ENCODE data around the gene CST3. TPM values are rescaled to one million over a fixed set of nuclear protein-coding genes. Genes with fewer than 3 reads are reported as not detected.

The CST3 gene
- total RNA-seq, 1 experiment from 2014 or later, result 262 TPM

DNA sequence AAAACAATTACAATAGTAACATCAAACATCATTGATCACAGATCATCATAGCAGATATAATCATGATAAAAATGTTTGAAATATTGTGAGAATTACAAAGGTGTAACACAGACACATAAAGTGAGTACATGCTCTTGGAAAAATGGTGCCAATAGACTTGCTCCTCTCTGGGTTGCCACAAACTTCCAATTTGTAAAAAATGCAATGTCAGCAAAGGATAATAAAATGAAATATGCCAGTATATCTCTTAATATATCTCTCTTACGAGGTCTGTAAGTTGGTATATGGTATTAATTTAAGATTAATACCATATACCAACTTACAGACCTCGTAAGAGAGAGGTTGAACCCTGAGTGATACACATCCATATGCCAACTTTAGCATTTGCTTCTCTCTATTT is 13.4 kb upstream of the CST3 start:
- no peak overlapping the region for H2AFZ ChIP-seq
- H3K27ac ChIP-seq, result no peak overlapping the region
- no peaks in the 10 kb centered on the region for H3K9me2 ChIP-seq (ENCODE audit: insufficient read depth)
- H3K4me1 ChIP-seq (replicated peaks; ENCODE audit: insufficient read depth), result peaks cover 8% of the 10 kb centered on the region
- DNase-seq, result no peak
- no peaks in the 10 kb centered on the region for H4K20me1 ChIP-seq (ENCODE audit: insufficient read depth)
- H3K36me3 ChIP-seq (ENCODE audit: low read depth), result no peaks in the 10 kb centered on the region
- no peak for TF ChIP-seq EZH2 (IDR thresholded peaks at IDR 0.05; ENCODE audit: low read depth)
- TF ChIP-seq CTCF (conservative IDR thresholded peaks at IDR 0.05), result no peak
- no peaks in the 10 kb centered on the region for H3K27me3 ChIP-seq (ENCODE audit: insufficient read depth, low read depth)
- POLR2A ChIA-PET (ENCODE audit: unreplicated experiment), result no interaction called here
- no TSS peak for BruUV-seq (replicated peaks)
- CTCF ChIA-PET, result no interaction called here
- intact Hi-C loops (cut with micrococcal nuclease; ENCODE audit: unreplicated experiment), result no loop called here
- no peaks in the 10 kb centered on the region for H3K79me2 ChIP-seq (ENCODE audit: low read depth)
- H3K4me3 ChIP-seq, result no peak overlapping the region
- H3K9me3 ChIP-seq (ENCODE audit: insufficient read depth, low read depth), result no peaks in the 10 kb centered on the region
- H3F3A ChIP-seq (ENCODE audit: insufficient read depth, low read depth), result peaks cover 6% of the 10 kb centered on the region; the same call in 1 of the 2 replicates
- no peak overlapping the region for H3K4me2 ChIP-seq

DNA sequence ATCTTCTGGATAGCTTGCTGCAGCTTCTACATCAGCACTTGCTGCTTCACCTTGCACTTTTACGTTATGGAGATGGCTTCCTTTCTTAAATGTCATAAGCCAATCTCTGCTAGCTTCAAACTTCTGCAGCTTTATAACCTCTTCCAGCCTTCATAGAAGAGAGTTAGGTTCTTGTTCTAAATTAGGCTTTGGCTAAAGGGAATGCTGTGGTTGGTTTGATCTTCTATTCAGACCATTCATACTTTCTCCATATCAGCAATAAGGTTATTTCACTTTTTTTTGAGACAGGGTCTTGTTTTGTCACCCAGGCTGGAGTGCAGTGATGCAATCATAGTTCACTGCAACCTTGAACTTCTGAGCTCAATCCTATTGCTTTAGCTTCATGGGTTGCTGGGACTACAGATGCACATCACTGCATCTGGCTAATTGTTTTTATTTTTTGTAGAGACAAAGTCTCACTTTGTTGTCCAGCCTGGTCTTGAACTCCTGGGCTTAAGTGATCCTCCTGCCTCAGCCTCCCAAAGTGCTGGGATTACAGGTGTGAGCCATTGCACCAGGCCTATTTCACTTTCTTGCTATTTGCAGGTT is 12.2 kb upstream of the CST3 start:
- no peaks in the 10 kb centered on the region for H3K9me3 ChIP-seq (ENCODE audit: insufficient read depth, low read depth)
- no peak overlapping the region for H3K4me2 ChIP-seq
- no peak overlapping the region for H2AFZ ChIP-seq
- no peaks in the 10 kb centered on the region for H3K36me3 ChIP-seq (ENCODE audit: low read depth)
- POLR2A ChIA-PET (ENCODE audit: unreplicated experiment), result no interaction called here
- no peak overlapping the region for H3K4me3 ChIP-seq
- H3K4me1 ChIP-seq (replicated peaks; ENCODE audit: insufficient read depth), result peaks cover 12% of the 10 kb centered on the region
- no peak overlapping the region for H3K27ac ChIP-seq
- DNase-seq, result no peak
- TF ChIP-seq CTCF (conservative IDR thresholded peaks at IDR 0.05) (no peak), EZH2 (IDR thresholded peaks at IDR 0.05; ENCODE audit: low read depth) (no peak)
- no peaks in the 10 kb centered on the region for H3K27me3 ChIP-seq (ENCODE audit: insufficient read depth, low read depth)
- BruUV-seq (replicated peaks), result no TSS peak
- H3K79me2 ChIP-seq (ENCODE audit: low read depth), result no peaks in the 10 kb centered on the region
- H3K9me2 ChIP-seq (ENCODE audit: insufficient read depth), result no peaks in the 10 kb centered on the region
- peaks cover 8% of the 10 kb centered on the region; the same call in 1 of the 2 replicates for H3F3A ChIP-seq (ENCODE audit: insufficient read depth, low read depth)
- H4K20me1 ChIP-seq (ENCODE audit: insufficient read depth), result no peaks in the 10 kb centered on the region
- CTCF ChIA-PET, result no interaction called here
- intact Hi-C loops (cut with micrococcal nuclease; ENCODE audit: unreplicated experiment), result loop anchor here (10.0 kb wide), 1 partner anchor 445 kb away; no protein-coding TSS in a partner anchor

GRCh38 chr20:23649242-23649641 is 11.5 kb upstream of the CST3 start:
- no TSS peak for BruUV-seq (replicated peaks)
- Histone ChIP-seq H3K27me3 (ENCODE audit: insufficient read depth, low read depth) (no peaks in the 10 kb centered on the region), H3K4me2 (no peak overlapping the region), H3K36me3 (ENCODE audit: low read depth) (no peaks in the 10 kb centered on the region), H2AFZ (no peak overlapping the region), H3K9me3 (ENCODE audit: insufficient read depth, low read depth) (no peaks in the 10 kb centered on the region), H3K79me2 (ENCODE audit: low read depth) (no peaks in the 10 kb centered on the region), H3F3A (ENCODE audit: insufficient read depth, low read depth) (peaks cover 9% of the 10 kb centered on the region; the same call in 1 of the 2 replicates), H3K9me2 (ENCODE audit: insufficient read depth) (no peaks in the 10 kb centered on the region), H4K20me1 (ENCODE audit: insufficient read depth) (no peaks in the 10 kb centered on the region), H3K4me3 (no peak overlapping the region), H3K4me1 (replicated peaks; ENCODE audit: insufficient read depth) (peaks cover 12% of the 10 kb centered on the region), H3K27ac (no peak overlapping the region)
- POLR2A ChIA-PET (ENCODE audit: unreplicated experiment), result no interaction called here
- intact Hi-C loops (cut with micrococcal nuclease; ENCODE audit: unreplicated experiment), result loop anchor here (10.0 kb wide), 1 partner anchor 446 kb away; no protein-coding TSS in a partner anchor
- CTCF ChIA-PET, result no interaction called here
- TF ChIP-seq EZH2 (IDR thresholded peaks at IDR 0.05; ENCODE audit: low read depth), result no peak
- TF ChIP-seq CTCF (conservative IDR thresholded peaks at IDR 0.05), result no peak
- DNase-seq, result no peak
